ENCODE results near the gene AIPL1. TPM values are rescaled to one million over a fixed set of nuclear protein-coding genes. Genes with fewer than 3 reads are reported as not detected.
A peak's percentile ranks its signal among the peaks of the same experiment; 100 is the strongest.

Gene AIPL1
- total RNA-seq, 1 experiment from 2014 or later = not detected

- POLR2A ChIA-PET = interaction anchor here (0.6 kb wide), 1 partner anchor 9 kb away, joined by 3 read pairs; no protein-coding TSS in a partner anchor
- CTCF ChIA-PET = interaction anchor here (0.7 to 2.7 kb wide), 13 partner anchors 11 to 531 kb away, joined by 3 to 19 read pairs (median 3); partner anchors contain the start of genes C17orf100 and MED31
- Histone ChIP-seq H3K9me3 (ENCODE audit: control insufficient read depth in 1 of 2, insufficient read depth in 1 of 2, low read depth in 1 of 2, low read length in 2 of 2) (no peaks in the 10 kb centered on the region), H3K4me3 (replicated peaks in 1 of 2; ENCODE audit: low read depth in 1 of 2, low read length in 2 of 2) (no peak overlapping the region), H2AFZ (ENCODE audit: low read depth, low read length, poor library complexity, severe bottlenecking) (no peak overlapping the region), H3K27me3 (ENCODE audit: insufficient read depth, low read length) (no peaks in the 10 kb centered on the region), H3K4me2 (ENCODE audit: low read length) (no peak overlapping the region), H3K4me1 (ENCODE audit: control insufficient read depth in 1 of 2, insufficient read depth in 2 of 2, low read length in 2 of 2) (peaks cover 12 to 18% of the 10 kb centered on the region in 2 experiments; a peak in 3 of 4 replicates), H3K9me2 (ENCODE audit: insufficient read depth) (no peaks in the 10 kb centered on the region), H4K20me1 (ENCODE audit: insufficient read depth) (no peaks in the 10 kb centered on the region), H3K79me2 (ENCODE audit: insufficient read depth, low read length) (no peaks in the 10 kb centered on the region), H3K27ac (ENCODE audit: low read depth, low read length) (no peak overlapping the region), H3K36me3 (ENCODE audit: control insufficient read depth in 1 of 2, insufficient read depth in 2 of 2, low read length in 2 of 2) (no peaks in the 10 kb centered on the region), H3K9ac (ENCODE audit: low read length) (no peak overlapping the region)
- DNase-seq (ENCODE audit: low read depth, low spot score) = peak; percentile 40
- intact Hi-C loops (cut with micrococcal nuclease) = loop anchor here (1.0 to 2.0 kb wide), 3 partner anchors 86 to 175 kb away; partner anchors contain the start of genes KIAA0753 and TXNDC17
- no TSS peak for BruUV-seq (replicated peaks)
- RAD21 ChIA-PET (ENCODE audit: low non-redundant PET in 1 of 2, low total read pairs in 2 of 2, uncharacterized antibody in 2 of 2, unreplicated experiment in 2 of 2) = interaction anchor here (0.6 to 1.1 kb wide), 4 partner anchors 16 to 532 kb away, joined by 3 to 4 read pairs (median 3); no protein-coding TSS in a partner anchor
- peak; percentile 87 for ATAC-seq
- TF ChIP-seq RAD21 (IDR thresholded peaks at IDR 0.05; ENCODE audit: low read depth) (peak; percentile 91), SIN3A (IDR thresholded peaks at IDR 0.05; ENCODE audit: low read depth) (no peak), ZBTB33 (IDR thresholded peaks at IDR 0.05; ENCODE audit: extremely low read depth, insufficient replicate concordance, low read length) (no peak), JUND (IDR thresholded peaks at IDR 0.05) (no peak), EGR1 (IDR thresholded peaks at IDR 0.05; ENCODE audit: low read depth) (no peak), CTCF (IDR thresholded peaks at IDR 0.05 in 2 of 3, conservative IDR thresholded peaks at IDR 0.05 in 1 of 3; ENCODE audit: borderline replicate concordance in 1 of 3, insufficient read depth in 1 of 3, low read depth in 2 of 3, low read length in 2 of 3) (peak; percentile 68 to 97 (median 96); a peak in 5 of 6 replicates), CBX3 (IDR thresholded peaks at IDR 0.05; ENCODE audit: low read depth) (no peak)
Observed at GRCh38 chr17:6473128-6473767, 38.3 kb upstream of the AIPL1 start.
